MCF 10A (cell line): Measurements from ENCODE around the gene TMA16. TPM values are rescaled to one million over a fixed set of nuclear protein-coding genes. Genes with fewer than 3 reads are reported as not detected.

Experiments
- BruUV-seq: library from RNA; stranded (reverse); fragments of 400-500 nt; replicated peaks from 2 replicates; lab custom pipeline; 2021; lab: Mats Ljungman, UMichigan
- CTCF ChIA-PET: fragments of 300-600 bp; sonication (Branson Sonifier 250); formaldehyde crosslinking; extraction: SDS; loops from one replicate; lab custom pipeline; 2021; ENCODE audit warnings: antibody characterized with exemption, inconsistent platforms; lab: Yijun Ruan, JAX
- POLR2A ChIA-PET: fragments of 300-600, 350-650 bp; sonication (Branson Sonifier 250); formaldehyde crosslinking; extraction: SDS; loops from one replicate; lab custom pipeline; 2020; ENCODE audit warnings: antibody characterized with exemption, inconsistent platforms; lab: Yijun Ruan, JAX
- DNase-seq: peaks from one replicate; pipeline ENCODE4 v3.0.0-alpha.2; 2018; ENCODE audit not compliant: unreplicated experiment
- H3K27ac Mint-ChIP-seq: one replicate; pipeline ENCODE4 v1.8.0; 2022; ENCODE audit warnings: mild to moderate bottlenecking, low read depth, mixed read lengths; ENCODE audit not compliant: unreplicated experiment
- H3K27me3 Mint-ChIP-seq: one replicate; pipeline ENCODE4 v1.8.0; 2022; ENCODE audit warnings: mixed read lengths; ENCODE audit not compliant: insufficient read depth, unreplicated experiment
- H3K36me3 Mint-ChIP-seq: one replicate; pipeline ENCODE4 v1.8.0; 2022; ENCODE audit warnings: mild to moderate bottlenecking, moderate library complexity, mixed read lengths; ENCODE audit not compliant: insufficient read depth, unreplicated experiment
- H3K4me1 Mint-ChIP-seq: one replicate; pipeline ENCODE4 v1.8.0; 2022; ENCODE audit warnings: mixed read lengths; ENCODE audit not compliant: insufficient read depth, unreplicated experiment
- H3K4me3 Mint-ChIP-seq: one replicate; pipeline ENCODE4 v1.8.0; 2022; ENCODE audit warnings: mild to moderate bottlenecking, moderate library complexity, mixed read lengths; ENCODE audit not compliant: unreplicated experiment
- H3K9me3 Mint-ChIP-seq: one replicate; pipeline ENCODE4 v1.8.0; 2022; ENCODE audit warnings: mixed read lengths; ENCODE audit not compliant: unreplicated experiment
- CTCF ChIP-seq: fragments of 200-600 bp; IDR thresholded peaks from one replicate; pipeline ENCODE4 v1.8.0; 2022; ENCODE audit warnings: antibody characterized with exemption, mild to moderate bottlenecking; ENCODE audit not compliant: unreplicated experiment
- intact Hi-C: fragments of 100-400 bp; cut with micrococcal nuclease; formaldehyde crosslinking; loops from 2 replicates; pipeline ENCODE4 v1.14.1; 2022
- total RNA-seq: library from RNA; stranded (reverse); gene quantifications from 2 replicates; pipeline ENCODE4 v1.2.3, GENCODE V29; 2022

TMA16 gene
- total RNA-seq, 1 experiment from 2014 or later = 53.9 TPM

DNA sequence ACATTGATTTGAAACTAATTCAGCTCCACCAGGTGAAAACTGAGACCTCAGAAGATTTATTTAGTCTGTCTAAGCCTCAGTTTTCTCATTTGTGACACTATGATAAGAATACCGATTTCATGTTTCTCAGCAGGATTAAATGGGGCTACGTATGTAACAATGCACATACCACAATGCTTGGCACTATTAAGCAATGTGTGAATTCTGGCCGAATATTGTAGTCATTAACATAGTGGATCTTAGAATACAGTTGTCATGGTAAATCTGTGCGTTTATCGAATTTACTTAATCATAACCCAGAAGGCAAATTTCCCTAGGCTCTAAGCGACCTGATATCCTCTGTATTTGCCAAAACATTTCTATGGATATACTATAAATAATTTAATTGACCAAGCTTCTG is 69.1 kb downstream of the TMA16 start:
- Mint-ChIP-seq H3K9me3 (no peaks in the 10 kb centered on the region), H3K27ac (no peak overlapping the region), H3K27me3 (no peaks in the 10 kb centered on the region), H3K36me3 (no peaks in the 10 kb centered on the region), H3K4me1 (no peaks in the 10 kb centered on the region), H3K4me3 (no peak overlapping the region)
- CTCF ChIA-PET = interaction anchor here (0.6 to 1.7 kb wide), 4 partner anchors 8 to 116 kb away, joined by 4 to 5 read pairs (median 4); no protein-coding TSS in a partner anchor
- BruUV-seq = no TSS peak
- no peak for TF ChIP-seq CTCF
- intact Hi-C loops = no loop called here
- DNase-seq = no peak
- POLR2A ChIA-PET = no interaction called here

GRCh38 chr4:163564221-163564720 is 69.8 kb downstream of the TMA16 start:
- Mint-ChIP-seq H3K9me3 (no peaks in the 10 kb centered on the region), H3K4me3 (no peak overlapping the region), H3K27me3 (no peaks in the 10 kb centered on the region), H3K36me3 (no peaks in the 10 kb centered on the region), H3K4me1 (no peaks in the 10 kb centered on the region), H3K27ac (no peak overlapping the region)
- POLR2A ChIA-PET = interaction anchor here (0.7 to 0.9 kb wide), 2 partner anchors 11 to 102 kb away, joined by 3 to 4 read pairs; no protein-coding TSS in a partner anchor
- TF ChIP-seq CTCF = no peak
- BruUV-seq = no TSS peak
- no peak for DNase-seq
- CTCF ChIA-PET = interaction anchor here (0.7 to 1.7 kb wide), 4 partner anchors 8 to 115 kb away, joined by 3 to 5 read pairs (median 4); no protein-coding TSS in a partner anchor
- intact Hi-C loops = no loop called here

- peaks cover 5% of the 10 kb centered on the region for H3K36me3 Mint-ChIP-seq
Measured at GRCh38 chr4:163565226-163566135, 71.0 kb downstream of the TMA16 start.

More at GRCh38 chr4:163565226-163566135, 71.0 kb downstream of the TMA16 start:
- CTCF ChIA-PET = interaction anchor here (0.6 to 1.1 kb wide), 3 partner anchors 8 to 1215 kb away, joined by 3 read pairs; no protein-coding TSS in a partner anchor
- Mint-ChIP-seq H3K27ac (no peak overlapping the region), H3K9me3 (no peaks in the 10 kb centered on the region), H3K4me3 (no peak overlapping the region), H3K27me3 (no peaks in the 10 kb centered on the region), H3K4me1 (no peaks in the 10 kb centered on the region)
- POLR2A ChIA-PET = no interaction called here
- intact Hi-C loops = no loop called here
- no peak for TF ChIP-seq CTCF
- DNase-seq = no peak
- no TSS peak for BruUV-seq
